Gastrocnemius medialis (tissue), 4 donors: ENCODE results near the gene FALEC.

Experiments used
- POLR2A ChIP-seq, 2 donors: fragments of 450-650 bp; IDR thresholded peaks; one replicate each; pipeline ENCODE4 v1.6.1; 2017; ENCODE audit warnings: antibody characterized with exemption in 2 of 2, mild to moderate bottlenecking in 2 of 2, moderate library complexity in 2 of 2
- TF ChIP-seq, protein P1 (sequence below), 5 experiments: fragments of 450-650 bp in 3 of 5; fragments of 200-600 bp in 2 of 5; sonication (generic) in 2 of 5; IDR thresholded peaks in 4 of 5; conservative IDR thresholded peaks in 1 of 5; 1 replicate in 4 of 5; 2 replicates in 1 of 5; pipeline ENCODE4 v1.5.1; 2016 to 2019; ENCODE audit warnings: antibody characterized with exemption in 5 of 5, mild to moderate bottlenecking in 3 of 5, moderate library complexity in 3 of 5

DNA sequence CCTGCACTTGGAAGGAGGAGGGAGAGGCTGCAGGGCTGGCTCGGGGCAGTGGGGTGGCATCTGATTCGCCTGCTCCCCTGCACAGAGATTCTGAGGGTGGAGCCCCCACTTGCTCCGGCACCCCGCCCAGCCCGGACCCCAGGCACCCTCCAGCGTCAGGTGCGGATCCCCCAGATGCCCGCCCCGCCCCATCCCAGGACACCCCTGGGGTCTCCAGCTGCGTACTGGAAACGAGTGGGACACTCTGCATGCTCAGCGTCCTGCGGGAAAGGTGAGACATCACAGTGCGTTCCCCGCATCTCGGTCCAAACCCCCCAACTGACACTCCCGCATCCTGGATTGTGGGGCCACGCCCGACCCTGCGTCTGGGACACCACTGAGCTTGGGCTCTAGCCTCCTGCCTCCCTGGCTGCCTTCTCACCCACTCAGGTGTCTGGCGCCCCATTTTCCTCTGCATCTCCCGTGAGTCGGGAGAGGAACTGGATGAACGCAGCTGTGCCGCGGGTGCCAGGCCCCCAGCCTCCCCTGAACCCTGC, 41.6 kb downstream of the FALEC start:
- TF ChIP-seq, protein P1, sequence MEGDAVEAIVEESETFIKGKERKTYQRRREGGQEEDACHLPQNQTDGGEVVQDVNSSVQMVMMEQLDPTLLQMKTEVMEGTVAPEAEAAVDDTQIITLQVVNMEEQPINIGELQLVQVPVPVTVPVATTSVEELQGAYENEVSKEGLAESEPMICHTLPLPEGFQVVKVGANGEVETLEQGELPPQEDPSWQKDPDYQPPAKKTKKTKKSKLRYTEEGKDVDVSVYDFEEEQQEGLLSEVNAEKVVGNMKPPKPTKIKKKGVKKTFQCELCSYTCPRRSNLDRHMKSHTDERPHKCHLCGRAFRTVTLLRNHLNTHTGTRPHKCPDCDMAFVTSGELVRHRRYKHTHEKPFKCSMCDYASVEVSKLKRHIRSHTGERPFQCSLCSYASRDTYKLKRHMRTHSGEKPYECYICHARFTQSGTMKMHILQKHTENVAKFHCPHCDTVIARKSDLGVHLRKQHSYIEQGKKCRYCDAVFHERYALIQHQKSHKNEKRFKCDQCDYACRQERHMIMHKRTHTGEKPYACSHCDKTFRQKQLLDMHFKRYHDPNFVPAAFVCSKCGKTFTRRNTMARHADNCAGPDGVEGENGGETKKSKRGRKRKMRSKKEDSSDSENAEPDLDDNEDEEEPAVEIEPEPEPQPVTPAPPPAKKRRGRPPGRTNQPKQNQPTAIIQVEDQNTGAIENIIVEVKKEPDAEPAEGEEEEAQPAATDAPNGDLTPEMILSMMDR (IDR thresholded peaks at IDR 0.05 in 4 of 5, conservative IDR thresholded peaks at IDR 0.05 in 1 of 5) = no peak
- no peak for TF ChIP-seq POLR2A (IDR thresholded peaks at IDR 0.05)
